Measurements from ENCODE around the gene TSPAN11.

TSPAN11 gene

GRCh38 chr12:30990316-30990715 is 63.8 kb downstream of the TSPAN11 start:
- peaks cover 6% of the 10 kb centered on the region in 2 donors for H3K4me1 ChIP-seq (ENCODE audit: control insufficient read depth in 2 of 2, insufficient read depth in 2 of 2, low read length in 2 of 2)
- H3K27ac ChIP-seq (ENCODE audit: low read depth in 2 of 2, low read length in 2 of 2) = no peak overlapping the region
- no peaks in the 10 kb centered on the region for H3K27me3 ChIP-seq (ENCODE audit: control insufficient read depth in 2 of 2, insufficient read depth in 2 of 2, low read length in 2 of 2)
- H3K9me3 ChIP-seq (ENCODE audit: control insufficient read depth in 2 of 2, low read length in 2 of 2) = no peaks in the 10 kb centered on the region
- no peak overlapping the region for H3K4me3 ChIP-seq (ENCODE audit: low read length in 2 of 2)
- no peak overlapping the region for H3K9ac ChIP-seq (ENCODE audit: low read depth in 1 of 2, low read length in 2 of 2)
- no peaks in the 10 kb centered on the region for H3K36me3 ChIP-seq (ENCODE audit: control insufficient read depth in 2 of 2, insufficient read depth in 2 of 2, low read length in 2 of 2)

- Histone ChIP-seq H3K9me3 (ENCODE audit: control insufficient read depth in 2 of 2, low read length in 2 of 2) (no peaks in the 10 kb centered on the region), H3K27ac (ENCODE audit: low read depth in 2 of 2, low read length in 2 of 2) (no peak overlapping the region), H3K4me3 (ENCODE audit: low read length in 2 of 2) (no peak overlapping the region), H3K4me1 (ENCODE audit: control insufficient read depth in 2 of 2, insufficient read depth in 2 of 2, low read length in 2 of 2) (peaks cover 6% of the 10 kb centered on the region in 2 donors), H3K36me3 (ENCODE audit: control insufficient read depth in 2 of 2, insufficient read depth in 2 of 2, low read length in 2 of 2) (no peaks in the 10 kb centered on the region), H3K27me3 (ENCODE audit: control insufficient read depth in 2 of 2, insufficient read depth in 2 of 2, low read length in 2 of 2) (no peaks in the 10 kb centered on the region), H3K9ac (ENCODE audit: low read depth in 1 of 2, low read length in 2 of 2) (no peak overlapping the region)
Measured at GRCh38 chr12:30990776-30991175, 64.2 kb downstream of the TSPAN11 start.

- Histone ChIP-seq H3K27ac (ENCODE audit: low read depth in 2 of 2, low read length in 2 of 2) (no peak overlapping the region), H3K36me3 (ENCODE audit: control insufficient read depth in 2 of 2, insufficient read depth in 2 of 2, low read length in 2 of 2) (no peaks in the 10 kb centered on the region), H3K27me3 (ENCODE audit: control insufficient read depth in 2 of 2, insufficient read depth in 2 of 2, low read length in 2 of 2) (no peaks in the 10 kb centered on the region), H3K4me1 (ENCODE audit: control insufficient read depth in 2 of 2, insufficient read depth in 2 of 2, low read length in 2 of 2) (peaks cover 6% of the 10 kb centered on the region in 2 donors), H3K4me3 (ENCODE audit: low read length in 2 of 2) (no peak overlapping the region), H3K9me3 (ENCODE audit: control insufficient read depth in 2 of 2, low read length in 2 of 2) (no peaks in the 10 kb centered on the region), H3K9ac (ENCODE audit: low read depth in 1 of 2, low read length in 2 of 2) (no peak overlapping the region)
Measured at GRCh38 chr12:30991466-30991865, 64.9 kb downstream of the TSPAN11 start.

- peaks cover 6% of the 10 kb centered on the region in 2 donors for H3K4me1 ChIP-seq (ENCODE audit: control insufficient read depth in 2 of 2, insufficient read depth in 2 of 2, low read length in 2 of 2)
- H3K9me3 ChIP-seq (ENCODE audit: control insufficient read depth in 2 of 2, low read length in 2 of 2) = no peaks in the 10 kb centered on the region
- H3K27me3 ChIP-seq (ENCODE audit: control insufficient read depth in 2 of 2, insufficient read depth in 2 of 2, low read length in 2 of 2) = no peaks in the 10 kb centered on the region
- H3K36me3 ChIP-seq (ENCODE audit: control insufficient read depth in 2 of 2, insufficient read depth in 2 of 2, low read length in 2 of 2) = no peaks in the 10 kb centered on the region
- H3K27ac ChIP-seq (ENCODE audit: low read depth in 2 of 2, low read length in 2 of 2) = no peak overlapping the region
- no peak overlapping the region for H3K9ac ChIP-seq (ENCODE audit: low read depth in 1 of 2, low read length in 2 of 2)
- H3K4me3 ChIP-seq (ENCODE audit: low read length in 2 of 2) = no peak overlapping the region
Measured at GRCh38 chr12:30992381-30992780, 65.8 kb downstream of the TSPAN11 start.

GRCh38 chr12:30993766-30994165 is 67.2 kb downstream of the TSPAN11 start:
- Histone ChIP-seq H3K27ac (ENCODE audit: low read depth in 2 of 2, low read length in 2 of 2) (no peak overlapping the region), H3K36me3 (ENCODE audit: control insufficient read depth in 2 of 2, insufficient read depth in 2 of 2, low read length in 2 of 2) (no peaks in the 10 kb centered on the region), H3K4me3 (ENCODE audit: low read length in 2 of 2) (no peak overlapping the region), H3K9ac (ENCODE audit: low read depth in 1 of 2, low read length in 2 of 2) (no peak overlapping the region), H3K4me1 (ENCODE audit: control insufficient read depth in 2 of 2, insufficient read depth in 2 of 2, low read length in 2 of 2) (peaks cover 6% of the 10 kb centered on the region in 2 donors), H3K27me3 (ENCODE audit: control insufficient read depth in 2 of 2, insufficient read depth in 2 of 2, low read length in 2 of 2) (no peaks in the 10 kb centered on the region), H3K9me3 (ENCODE audit: control insufficient read depth in 2 of 2, low read length in 2 of 2) (no peaks in the 10 kb centered on the region)

GRCh38 chr12:30994274-30994673 is 67.7 kb downstream of the TSPAN11 start:
- H3K27ac ChIP-seq (ENCODE audit: low read depth in 2 of 2, low read length in 2 of 2) = no peak overlapping the region

GRCh38 chr12:30996255-30996654 is 69.7 kb downstream of the TSPAN11 start:
- no peaks in the 10 kb centered on the region for H3K36me3 ChIP-seq (ENCODE audit: control insufficient read depth in 2 of 2, insufficient read depth in 2 of 2, low read length in 2 of 2)
- H3K9ac ChIP-seq (ENCODE audit: low read depth in 1 of 2, low read length in 2 of 2) = no peak overlapping the region
- no peak overlapping the region for H3K27ac ChIP-seq (ENCODE audit: low read depth in 2 of 2, low read length in 2 of 2)
- no peaks in the 10 kb centered on the region for H3K27me3 ChIP-seq (ENCODE audit: control insufficient read depth in 2 of 2, insufficient read depth in 2 of 2, low read length in 2 of 2)
- H3K4me3 ChIP-seq (ENCODE audit: low read length in 2 of 2) = no peak overlapping the region
- H3K4me1 ChIP-seq (ENCODE audit: control insufficient read depth in 2 of 2, insufficient read depth in 2 of 2, low read length in 2 of 2) = no peaks in the 10 kb centered on the region
- no peaks in the 10 kb centered on the region for H3K9me3 ChIP-seq (ENCODE audit: control insufficient read depth in 2 of 2, low read length in 2 of 2)

More at GRCh38 chr12:30994274-30994673, 67.7 kb downstream of the TSPAN11 start:
- H3K9ac ChIP-seq (ENCODE audit: low read depth in 1 of 2, low read length in 2 of 2) = no peak overlapping the region
- H3K4me1 ChIP-seq (ENCODE audit: control insufficient read depth in 2 of 2, insufficient read depth in 2 of 2, low read length in 2 of 2) = peaks cover 1 to 2% of the 10 kb centered on the region in 2 donors
- H3K4me3 ChIP-seq (ENCODE audit: low read length in 2 of 2) = no peak overlapping the region
- no peaks in the 10 kb centered on the region for H3K27me3 ChIP-seq (ENCODE audit: control insufficient read depth in 2 of 2, insufficient read depth in 2 of 2, low read length in 2 of 2)
- H3K36me3 ChIP-seq (ENCODE audit: control insufficient read depth in 2 of 2, insufficient read depth in 2 of 2, low read length in 2 of 2) = no peaks in the 10 kb centered on the region
- H3K9me3 ChIP-seq (ENCODE audit: control insufficient read depth in 2 of 2, low read length in 2 of 2) = no peaks in the 10 kb centered on the region

- no peaks in the 10 kb centered on the region for H3K36me3 ChIP-seq (ENCODE audit: control insufficient read depth in 2 of 2, insufficient read depth in 2 of 2, low read length in 2 of 2)
- H3K4me3 ChIP-seq (ENCODE audit: low read length in 2 of 2) = no peak overlapping the region
- H3K4me1 ChIP-seq (ENCODE audit: control insufficient read depth in 2 of 2, insufficient read depth in 2 of 2, low read length in 2 of 2) = no peaks in the 10 kb centered on the region
- H3K27me3 ChIP-seq (ENCODE audit: control insufficient read depth in 2 of 2, insufficient read depth in 2 of 2, low read length in 2 of 2) = no peaks in the 10 kb centered on the region
- H3K9ac ChIP-seq (ENCODE audit: low read depth in 1 of 2, low read length in 2 of 2) = no peak overlapping the region
- H3K27ac ChIP-seq (ENCODE audit: low read depth in 2 of 2, low read length in 2 of 2) = no peak overlapping the region
- no peaks in the 10 kb centered on the region for H3K9me3 ChIP-seq (ENCODE audit: control insufficient read depth in 2 of 2, low read length in 2 of 2)
Measured at GRCh38 chr12:30996752-30997151, 70.2 kb downstream of the TSPAN11 start.

- no peaks in the 10 kb centered on the region for H3K27me3 ChIP-seq (ENCODE audit: control insufficient read depth in 2 of 2, insufficient read depth in 2 of 2, low read length in 2 of 2)
- H3K27ac ChIP-seq (ENCODE audit: low read depth in 2 of 2, low read length in 2 of 2) = no peak overlapping the region
- no peaks in the 10 kb centered on the region for H3K36me3 ChIP-seq (ENCODE audit: control insufficient read depth in 2 of 2, insufficient read depth in 2 of 2, low read length in 2 of 2)
- H3K4me3 ChIP-seq (ENCODE audit: low read length in 2 of 2) = no peak overlapping the region
- no peak overlapping the region for H3K9ac ChIP-seq (ENCODE audit: low read depth in 1 of 2, low read length in 2 of 2)
- no peaks in the 10 kb centered on the region for H3K9me3 ChIP-seq (ENCODE audit: control insufficient read depth in 2 of 2, low read length in 2 of 2)
- H3K4me1 ChIP-seq (ENCODE audit: control insufficient read depth in 2 of 2, insufficient read depth in 2 of 2, low read length in 2 of 2) = no peaks in the 10 kb centered on the region
Measured at GRCh38 chr12:30997685-30998440, 71.3 kb downstream of the TSPAN11 start.

- no peaks in the 10 kb centered on the region for H3K36me3 ChIP-seq (ENCODE audit: control insufficient read depth in 2 of 2, insufficient read depth in 2 of 2, low read length in 2 of 2)
- H3K9me3 ChIP-seq (ENCODE audit: control insufficient read depth in 2 of 2, low read length in 2 of 2) = no peaks in the 10 kb centered on the region
- H3K9ac ChIP-seq (ENCODE audit: low read depth in 1 of 2, low read length in 2 of 2) = no peak overlapping the region
- H3K4me3 ChIP-seq (ENCODE audit: low read length in 2 of 2) = no peak overlapping the region
- H3K4me1 ChIP-seq (ENCODE audit: control insufficient read depth in 2 of 2, insufficient read depth in 2 of 2, low read length in 2 of 2) = no peaks in the 10 kb centered on the region
- H3K27ac ChIP-seq (ENCODE audit: low read depth in 2 of 2, low read length in 2 of 2) = no peak overlapping the region
- no peaks in the 10 kb centered on the region for H3K27me3 ChIP-seq (ENCODE audit: control insufficient read depth in 2 of 2, insufficient read depth in 2 of 2, low read length in 2 of 2)
Measured at GRCh38 chr12:30999011-30999410, 72.5 kb downstream of the TSPAN11 start.
